Activated B cell treated with CpG ODN at 0.5 μM for 24 hours (primary cell): ENCODE measurements around the gene KEL. TPM values are rescaled to one million over a fixed set of nuclear protein-coding genes. Genes with fewer than 3 reads are reported as not detected.

Experiments used
- ATAC-seq: fragments of 200-7000 bp; cut with Tn5 transposase; one replicate; pipeline ENCODE4 v1.10.0; 2021; ENCODE audit warnings: low read depth, mild to moderate bottlenecking, moderate library complexity
- CTCF ChIA-PET: fragments of 350-600 bp; sonication (Branson Sonifier 250); formaldehyde crosslinking; loops from one replicate; lab custom pipeline; 2021; ENCODE audit warnings: antibody characterized with exemption; lab: Charles Lee
- POLR2A ChIA-PET: fragments of 350-600 bp; sonication (Branson Sonifier 250); formaldehyde crosslinking; loops from one replicate; lab custom pipeline; 2021; ENCODE audit warnings: antibody characterized with exemption; lab: Charles Lee
- DNase-seq: peaks from one replicate; pipeline ENCODE4 v3.0.0; 2022
- H3K27ac Mint-ChIP-seq: one replicate; pipeline ENCODE4 v1.8.0; 2020; ENCODE audit warnings: mixed read lengths
- H3K27me3 Mint-ChIP-seq: one replicate; pipeline ENCODE4 v1.8.0; 2021; ENCODE audit warnings: mixed read lengths
- H3K36me3 Mint-ChIP-seq: one replicate; pipeline ENCODE4 v1.8.0; 2021; ENCODE audit warnings: low read depth, mixed read lengths
- H3K4me1 Mint-ChIP-seq: one replicate; pipeline ENCODE4 v1.8.0; 2021; ENCODE audit warnings: mixed read lengths
- H3K4me3 Mint-ChIP-seq: one replicate; pipeline ENCODE4 v1.8.0; 2020; ENCODE audit warnings: mild to moderate bottlenecking, mixed read lengths
- H3K9me3 Mint-ChIP-seq: one replicate; pipeline ENCODE4 v1.8.0; 2020; ENCODE audit warnings: mixed read lengths
- CTCF ChIP-seq: fragments of 200-600 bp; IDR thresholded peaks from one replicate; pipeline ENCODE4 v1.8.0; 2022; ENCODE audit warnings: antibody characterized with exemption, mild to moderate bottlenecking
- intact Hi-C: fragments of 100-400 bp; cut with micrococcal nuclease; formaldehyde crosslinking; loops from one replicate; pipeline ENCODE4 v1.15.1; 2024
- total RNA-seq: library from RNA; stranded (reverse); gene quantifications from 2 replicates; pipeline ENCODE4 v1.2.3, GENCODE V29; 2022

The KEL gene
- total RNA-seq, 1 donor from 2014 or later, result 1.2 TPM

DNA sequence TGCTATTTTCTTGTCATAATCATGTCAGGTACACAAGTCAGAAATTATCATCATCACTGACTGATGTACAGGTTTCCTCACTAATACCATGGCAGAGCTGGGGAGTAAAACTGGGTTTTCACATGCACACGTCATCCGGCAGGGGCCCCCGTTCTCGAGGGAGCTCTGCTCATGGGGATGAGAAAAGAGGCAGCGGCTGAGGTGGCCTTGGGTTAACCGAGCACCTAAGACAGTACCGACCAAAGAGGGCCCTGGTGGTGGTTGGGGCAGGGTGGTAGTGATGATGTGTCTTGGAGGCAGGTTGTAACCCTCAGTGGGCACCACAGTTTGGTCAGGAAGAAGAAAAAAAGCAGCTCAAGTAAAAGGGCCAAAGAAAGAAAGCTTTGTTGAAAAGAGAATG, 64.5 kb downstream of the KEL start:
- Mint-ChIP-seq H3K27ac (no peak overlapping the region), H3K4me1 (no peaks in the 10 kb centered on the region), H3K27me3 (peaks cover 28% of the 10 kb centered on the region), H3K9me3 (no peaks in the 10 kb centered on the region), H3K4me3 (no peak overlapping the region), H3K36me3 (no peaks in the 10 kb centered on the region)
- TF ChIP-seq CTCF, result no peak
- intact Hi-C loops, result no loop called here
- ATAC-seq (no peak), DNase-seq (no peak)
- CTCF ChIA-PET, result no interaction called here
- POLR2A ChIA-PET, result no interaction called here

DNA sequence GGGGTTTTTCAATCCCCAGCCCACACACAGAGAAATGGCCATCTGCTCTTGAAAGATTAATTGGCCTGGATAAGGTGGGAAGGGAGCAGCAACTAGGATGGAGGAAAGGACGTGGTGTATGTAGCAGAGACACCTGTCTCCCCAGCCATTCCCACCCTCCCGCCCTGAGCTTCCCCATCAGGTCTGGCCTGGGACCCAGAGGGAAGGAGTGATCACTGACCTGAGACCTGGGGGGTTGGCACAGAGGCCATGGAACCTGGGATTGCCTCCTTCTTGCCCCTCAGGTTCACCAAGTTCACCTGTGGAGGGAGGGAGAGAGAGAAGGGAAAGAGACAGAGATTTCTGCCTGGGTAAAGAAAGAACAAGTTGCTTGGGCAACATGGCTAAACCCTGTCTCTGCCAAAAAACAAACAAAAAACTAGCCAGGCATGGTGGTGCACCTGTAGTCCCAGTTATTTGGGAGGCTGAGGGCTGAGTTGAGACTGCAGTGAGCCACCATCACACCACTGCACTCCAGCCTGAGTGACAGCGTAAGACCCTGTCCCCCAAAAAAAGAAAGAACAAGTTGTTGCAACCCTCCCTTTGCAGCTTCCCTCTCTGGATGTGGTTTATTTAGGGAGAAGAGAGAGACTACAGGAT, 65.3 kb downstream of the KEL start:
- intact Hi-C loops, result no loop called here

GRCh38 chr7:142896151-142896550, 66.0 kb downstream of the KEL start:
- TF ChIP-seq CTCF, result no peak
- Mint-ChIP-seq H3K4me1 (no peaks in the 10 kb centered on the region), H3K27ac (no peak overlapping the region), H3K4me3 (no peak overlapping the region), H3K27me3 (peaks cover 31% of the 10 kb centered on the region), H3K36me3 (no peaks in the 10 kb centered on the region), H3K9me3 (no peaks in the 10 kb centered on the region)
- DNase-seq (no peak), ATAC-seq (no peak)
- CTCF ChIA-PET, result no interaction called here
- intact Hi-C loops, result no loop called here
- POLR2A ChIA-PET, result no interaction called here

More for the DNA sequence above, 65.3 kb downstream of the KEL start:
- Mint-ChIP-seq H3K4me1 (no peaks in the 10 kb centered on the region), H3K4me3 (no peak overlapping the region), H3K27ac (no peak overlapping the region), H3K27me3 (peaks cover 29% of the 10 kb centered on the region), H3K9me3 (no peaks in the 10 kb centered on the region), H3K36me3 (no peaks in the 10 kb centered on the region)
- TF ChIP-seq CTCF, result no peak
- ATAC-seq (no peak), DNase-seq (no peak)
- ChIA-PET CTCF (no interaction called here), POLR2A (no interaction called here)

DNA sequence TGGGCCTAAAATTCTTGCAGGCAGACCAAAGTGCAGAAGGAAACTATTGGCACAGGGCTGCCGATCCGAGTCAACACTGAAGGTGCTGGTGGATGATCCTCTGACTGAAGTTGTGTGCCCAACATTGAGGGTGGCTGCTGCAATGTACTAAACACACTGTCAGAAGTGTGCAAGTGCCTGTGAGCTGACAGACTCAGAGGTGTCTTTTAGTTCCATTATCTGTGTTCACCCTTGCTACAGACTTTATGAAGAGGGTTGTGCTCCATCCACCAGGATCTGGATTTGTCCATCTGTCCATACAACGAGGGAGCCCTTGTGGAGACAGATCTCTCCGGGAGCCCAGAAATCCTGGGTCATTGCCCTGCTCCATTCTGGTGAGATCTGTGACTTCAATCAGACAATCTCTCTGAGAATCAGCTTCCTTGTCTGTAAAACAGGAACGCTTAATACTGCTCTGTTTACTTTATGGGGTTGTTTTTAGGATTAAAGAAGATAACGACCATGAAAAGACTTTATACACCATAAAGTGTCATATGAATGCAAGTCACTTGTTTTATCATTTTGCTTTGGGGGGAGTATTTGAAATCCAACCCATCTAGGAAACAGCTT, 67.1 kb downstream of the KEL start:
- Mint-ChIP-seq H3K4me3 (no peak overlapping the region), H3K36me3 (no peaks in the 10 kb centered on the region), H3K27me3 (peaks cover 31% of the 10 kb centered on the region), H3K4me1 (no peaks in the 10 kb centered on the region), H3K27ac (no peak overlapping the region), H3K9me3 (no peaks in the 10 kb centered on the region)
- intact Hi-C loops, result no loop called here
- DNase-seq, result no peak
- ATAC-seq, result no peak
- ChIA-PET POLR2A (no interaction called here), CTCF (interaction anchor here (1.2 kb wide), 1 partner anchor 15 kb away, joined by 5 read pairs; no protein-coding TSS in a partner anchor)
- no peak for TF ChIP-seq CTCF

- Mint-ChIP-seq H3K4me1 (no peaks in the 10 kb centered on the region), H3K27me3 (peaks cover 31% of the 10 kb centered on the region), H3K27ac (no peak overlapping the region), H3K4me3 (no peak overlapping the region), H3K9me3 (no peaks in the 10 kb centered on the region), H3K36me3 (no peaks in the 10 kb centered on the region)
- ChIA-PET CTCF (interaction anchor here (1.2 kb wide), 1 partner anchor 16 kb away, joined by 5 read pairs; no protein-coding TSS in a partner anchor), POLR2A (no interaction called here)
- ATAC-seq, result no peak
- no peak for DNase-seq
- intact Hi-C loops, result no loop called here
- TF ChIP-seq CTCF, result no peak
Measured at GRCh38 chr7:142894112-142894984, 67.8 kb downstream of the KEL start.
